NT2/D1 (cell line): Measurements from ENCODE around the gene RRAGC.
A peak's percentile ranks its signal among the peaks of the same experiment; 100 is the strongest.

Experiments
- DNase-seq: peaks from one replicate; pipeline ENCODE4 v3.0.0-alpha.2; 2011; ENCODE audit warnings: low read depth, low spot score
- H3K27me3 ChIP-seq: 2 replicates; pipeline ENCODE4 v1.6.0; 2011; ENCODE audit warnings: mild to moderate bottlenecking; ENCODE audit not compliant: insufficient read length, insufficient read depth
- H3K36me3 ChIP-seq: 2 replicates; pipeline ENCODE4 v1.6.1; 2011; ENCODE audit warnings: mild to moderate bottlenecking, low read length, mixed read lengths; ENCODE audit not compliant: insufficient read depth, insufficient read length
- H3K4me1 ChIP-seq: 2 replicates; pipeline ENCODE4 v1.5.1; 2011; ENCODE audit not compliant: insufficient read depth, insufficient read length
- H3K4me3 ChIP-seq: 2 replicates; pipeline ENCODE4 v1.5.1; 2011; ENCODE audit warnings: low read depth; ENCODE audit not compliant: insufficient read length
- H3K9ac ChIP-seq: 2 replicates; pipeline ENCODE4 v1.6.0; 2011; ENCODE audit warnings: low read depth; ENCODE audit not compliant: insufficient read length
- H3K9me3 ChIP-seq: 2 replicates; pipeline ENCODE4 v1.5.1; 2011; ENCODE audit warnings: mild to moderate bottlenecking, low read length; ENCODE audit not compliant: insufficient read depth
- SUZ12 ChIP-seq: IDR thresholded peaks from 2 replicates; pipeline ENCODE4 v1.6.1; 2011; ENCODE audit not compliant: insufficient read length, insufficient read depth; ENCODE audit errors: extremely low read depth
- YY1 ChIP-seq: IDR thresholded peaks from 2 replicates; pipeline ENCODE4 v1.6.1; 2011; ENCODE audit not compliant: insufficient read length, insufficient read depth
- ZNF274 ChIP-seq: IDR thresholded peaks from 2 replicates; pipeline ENCODE4 v1.6.1; 2011; ENCODE audit warnings: mild to moderate bottlenecking, low read depth, low read length

RRAGC gene

DNA sequence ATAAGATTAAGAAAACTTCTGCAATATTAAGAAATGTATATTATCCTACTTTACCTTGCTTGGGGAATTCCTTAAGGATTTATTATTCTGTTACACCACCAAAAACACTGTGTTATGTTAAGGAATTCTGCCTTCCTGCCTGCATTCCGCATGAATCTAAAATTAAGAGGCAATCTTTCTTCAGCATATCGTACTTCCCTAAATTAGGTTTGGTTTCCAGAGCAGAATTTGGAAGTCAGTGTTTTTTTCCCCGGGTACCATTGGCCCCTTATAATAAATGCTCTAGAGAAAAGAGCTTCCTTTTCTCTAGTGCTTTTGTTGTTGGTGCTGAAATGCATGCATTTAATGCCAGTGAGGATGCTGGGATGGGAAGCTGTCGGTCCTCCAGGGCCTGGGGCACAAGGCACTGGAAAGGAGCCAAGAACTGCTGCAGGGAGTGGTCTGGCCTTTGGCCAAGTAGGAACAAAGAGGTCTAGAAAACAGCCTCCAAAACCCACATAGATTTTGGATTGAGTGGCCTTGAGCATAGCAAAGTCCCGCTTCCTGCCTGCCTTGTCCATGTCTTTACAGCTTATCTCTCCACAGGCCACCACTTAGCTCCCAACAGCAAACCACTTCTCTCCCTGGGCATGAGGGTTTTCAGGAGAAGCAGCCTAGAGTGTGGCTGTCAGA is 69.9 kb downstream of the RRAGC start:
- no peak for TF ChIP-seq YY1
- TF ChIP-seq ZNF274, result no peak
- no peak for TF ChIP-seq SUZ12
- Histone ChIP-seq H3K27me3 (no peaks in the 10 kb centered on the region), H3K4me3 (no peak overlapping the region), H3K4me1 (peaks cover 15% of the 10 kb centered on the region), H3K9me3 (peaks cover 23% of the 10 kb centered on the region), H3K9ac (no peak overlapping the region), H3K36me3 (no peaks in the 10 kb centered on the region)
- no peak for DNase-seq

DNA sequence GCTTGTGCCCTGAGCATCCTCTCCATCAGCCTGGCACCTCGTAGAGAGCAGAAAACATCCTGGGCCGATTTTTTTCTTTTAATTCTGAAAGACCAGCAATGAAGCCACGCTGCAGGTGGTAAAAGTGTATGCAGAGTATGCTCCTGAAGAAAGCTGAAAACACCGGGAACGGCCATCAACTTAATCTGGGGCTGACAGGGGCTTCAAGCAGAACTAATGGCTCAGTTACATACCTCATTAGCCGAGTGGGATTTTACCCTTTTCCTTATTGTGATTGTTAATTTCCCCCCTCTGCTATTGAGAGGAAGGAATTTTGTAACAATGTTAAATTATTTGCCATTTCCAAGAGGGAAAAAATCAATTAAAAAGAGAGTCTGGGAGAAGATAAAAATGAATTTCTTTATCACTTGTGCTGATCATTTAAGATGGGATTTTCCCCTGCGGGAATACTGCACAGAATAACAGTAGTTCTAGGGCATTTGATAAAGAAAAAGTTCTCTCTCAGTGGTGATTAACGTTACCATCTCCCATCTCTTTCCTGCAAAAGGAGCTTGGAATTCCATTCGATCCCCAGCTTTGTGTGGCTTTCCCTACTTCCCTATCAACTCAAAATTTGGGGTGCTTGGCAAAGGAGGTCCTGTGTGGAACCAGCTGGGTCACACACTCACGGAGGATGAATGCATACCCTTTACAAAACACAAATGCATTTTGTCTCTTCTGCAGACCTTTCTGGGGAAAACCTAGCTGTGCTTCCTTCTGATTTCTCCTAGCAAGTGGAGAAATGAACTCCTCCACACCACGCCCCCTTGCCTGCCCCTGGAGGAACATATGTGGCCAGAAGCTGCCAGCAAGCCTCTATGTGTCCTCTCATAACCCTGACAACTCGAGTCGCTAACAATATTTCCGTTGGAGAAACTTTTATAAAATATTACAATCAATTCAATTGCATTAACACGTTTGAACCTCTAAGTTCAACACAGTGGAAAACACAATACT is 70.9 kb downstream of the RRAGC start:
- Histone ChIP-seq H3K27me3 (peaks cover 8% of the 10 kb centered on the region), H3K4me3 (no peak overlapping the region), H3K9me3 (peaks cover 13% of the 10 kb centered on the region), H3K4me1 (peaks cover 18% of the 10 kb centered on the region), H3K9ac (peak overlapping the region; percentile 7), H3K36me3 (no peaks in the 10 kb centered on the region)
- TF ChIP-seq YY1 (no peak), SUZ12 (no peak), ZNF274 (no peak)
- peak; percentile 89 for DNase-seq
